ENCODE measurements around the gene CNNM1.
A peak's percentile ranks its signal among the peaks of the same experiment; 100 is the strongest.

The CNNM1 gene

DNA sequence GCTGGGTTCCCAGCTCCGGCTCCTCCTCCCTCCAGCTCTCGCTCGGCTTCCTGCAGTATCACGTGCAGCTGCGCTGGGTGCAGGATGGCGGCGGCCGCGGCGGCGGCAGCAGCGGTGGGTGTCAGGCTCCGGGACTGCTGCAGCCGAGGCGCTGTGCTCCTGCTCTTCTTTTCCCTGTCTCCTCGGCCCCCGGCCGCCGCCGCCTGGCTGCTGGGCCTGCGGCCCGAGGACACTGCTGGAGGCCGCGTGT lies at the start of gene CNNM1:
Gene CNNM1, plus strand, starts transcription at position 53 of the 250 bp plus-strand sequence. Its CDS starts 32 bp downstream, at position 85.
- no peak within 1 kb of the TSS for H3K27ac ChIP-seq

DNA sequence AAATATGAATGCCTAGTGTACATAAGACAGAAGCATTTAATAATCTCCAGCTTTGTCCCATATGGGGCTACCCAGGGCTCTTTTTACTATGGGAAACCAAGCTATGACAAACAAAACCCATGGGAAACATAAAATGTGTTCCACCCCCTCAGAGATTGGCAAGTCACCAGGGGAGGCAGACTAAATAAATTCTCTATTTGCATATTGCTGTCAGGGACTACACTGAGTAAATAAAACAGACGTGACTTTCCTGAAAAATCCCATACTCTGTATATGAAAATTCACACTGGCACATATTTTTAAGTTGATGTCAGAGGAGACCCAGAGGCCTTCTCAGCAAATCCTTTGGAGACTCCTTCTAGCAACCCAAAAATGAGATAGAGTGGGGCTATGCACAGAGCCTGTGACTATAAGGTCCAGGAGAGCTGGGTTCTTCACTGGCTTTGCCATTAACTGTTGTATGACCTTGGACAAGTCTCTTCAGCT lies 49.5 kb upstream of the CNNM1 start:
- H3K27ac ChIP-seq = no peak overlapping the region

More for the DNA sequence above, at the start of gene CNNM1:
- DNase-seq (ENCODE audit: low read depth, low spot score) = no peak

GRCh38 chr10:99280472-99280871 lies 48.7 kb upstream of the CNNM1 start:
- no peak overlapping the region for H3K27ac ChIP-seq
- no peak for DNase-seq (ENCODE audit: low read depth, low spot score)

More for the DNA sequence above, 49.5 kb upstream of the CNNM1 start:
- DNase-seq (ENCODE audit: low read depth, low spot score) = no peak

- no peak for DNase-seq (ENCODE audit: low read depth, low spot score)
- H3K27ac ChIP-seq = no peak overlapping the region
Observed at GRCh38 chr10:99285881-99286280, 43.3 kb upstream of the CNNM1 start.

GRCh38 chr10:99290306-99290705 lies 38.9 kb upstream of the CNNM1 start:
- DNase-seq (ENCODE audit: low read depth, low spot score) = no peak
- no peak overlapping the region for H3K27ac ChIP-seq

DNA sequence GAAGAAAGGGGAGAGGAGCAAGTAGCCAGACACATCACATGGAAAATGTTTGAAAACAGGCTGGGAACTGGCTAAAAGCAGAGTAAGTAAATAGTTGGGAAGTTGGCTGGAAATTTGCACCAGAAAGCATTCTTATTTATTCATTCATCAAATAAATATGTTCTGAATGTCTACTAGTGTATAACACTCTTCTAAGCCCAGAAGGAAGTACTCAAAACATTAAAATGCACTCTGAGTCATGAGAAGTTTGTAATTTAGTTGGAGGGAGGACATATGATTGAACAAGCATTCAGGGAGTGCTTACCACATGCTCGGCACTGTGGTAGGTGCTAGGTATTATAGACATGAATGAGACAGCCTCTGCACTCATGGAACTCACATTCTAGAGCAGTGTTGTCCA lies 37.0 kb upstream of the CNNM1 start:
- DNase-seq (ENCODE audit: low read depth, low spot score) = peak; percentile 66

GRCh38 chr10:99296605-99297004 lies 32.6 kb upstream of the CNNM1 start:
- no peak for DNase-seq (ENCODE audit: low read depth, low spot score)
- H3K27ac ChIP-seq = no peak overlapping the region

More for the DNA sequence above, 37.0 kb upstream of the CNNM1 start:
- peak overlapping the region; percentile 51 for H3K27ac ChIP-seq

DNA sequence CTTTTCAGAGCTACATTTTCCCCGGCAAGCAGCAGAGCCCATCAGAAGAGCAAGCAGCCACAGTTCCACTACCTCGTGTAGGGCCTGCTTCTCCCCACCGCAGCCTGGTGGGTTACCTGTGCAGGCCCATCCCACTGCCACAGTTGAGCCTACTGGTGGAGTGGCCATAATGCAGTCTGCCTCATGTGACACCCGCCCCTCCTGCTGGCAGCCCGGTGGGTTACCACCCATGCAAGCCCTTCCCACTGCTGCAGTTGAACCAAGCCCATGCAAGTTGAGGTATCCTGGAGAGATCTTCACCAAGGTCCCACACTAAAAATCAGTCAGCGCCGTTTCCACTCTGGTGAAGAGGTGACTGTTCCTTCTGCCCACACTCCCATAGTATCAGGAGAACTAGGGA lies 32.1 kb upstream of the CNNM1 start:
- no peak for DNase-seq (ENCODE audit: low read depth, low spot score)
- no peak overlapping the region for H3K27ac ChIP-seq

GRCh38 chr10:99303899-99304861 lies 25.0 kb upstream of the CNNM1 start:
- DNase-seq (ENCODE audit: low read depth, low spot score) = no peak
- no peak overlapping the region for H3K27ac ChIP-seq

GRCh38 chr10:99304862-99305229 lies 24.3 kb upstream of the CNNM1 start:
- no peak for DNase-seq (ENCODE audit: low read depth, low spot score)
- no peak overlapping the region for H3K27ac ChIP-seq

- no peak for DNase-seq (ENCODE audit: low read depth, low spot score)
- H3K27ac ChIP-seq = no peak overlapping the region
Observed at GRCh38 chr10:99312501-99312900, 16.7 kb upstream of the CNNM1 start.

DNA sequence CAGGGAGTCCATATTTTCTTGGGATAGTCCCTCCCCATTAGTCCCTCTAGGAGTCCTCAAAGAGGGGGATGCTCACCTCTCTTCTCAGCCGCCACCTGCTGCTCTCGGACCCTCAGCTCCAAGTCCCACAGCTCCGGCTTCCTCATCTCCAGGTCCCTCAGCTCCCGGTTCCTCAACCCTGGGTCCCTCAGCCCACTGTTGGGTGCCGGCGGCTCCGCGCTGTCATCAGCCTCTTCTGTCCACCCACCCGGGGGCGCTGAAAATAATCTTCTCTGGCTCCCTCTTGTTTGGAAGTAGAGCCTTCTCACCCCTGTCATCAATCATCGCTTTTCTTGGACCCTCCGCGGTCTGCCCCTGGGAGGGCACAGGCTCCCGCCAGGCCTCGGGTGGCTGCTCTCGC lies 13.3 kb upstream of the CNNM1 start:
- no peak overlapping the region for H3K27ac ChIP-seq
- no peak for DNase-seq (ENCODE audit: low read depth, low spot score)

DNA sequence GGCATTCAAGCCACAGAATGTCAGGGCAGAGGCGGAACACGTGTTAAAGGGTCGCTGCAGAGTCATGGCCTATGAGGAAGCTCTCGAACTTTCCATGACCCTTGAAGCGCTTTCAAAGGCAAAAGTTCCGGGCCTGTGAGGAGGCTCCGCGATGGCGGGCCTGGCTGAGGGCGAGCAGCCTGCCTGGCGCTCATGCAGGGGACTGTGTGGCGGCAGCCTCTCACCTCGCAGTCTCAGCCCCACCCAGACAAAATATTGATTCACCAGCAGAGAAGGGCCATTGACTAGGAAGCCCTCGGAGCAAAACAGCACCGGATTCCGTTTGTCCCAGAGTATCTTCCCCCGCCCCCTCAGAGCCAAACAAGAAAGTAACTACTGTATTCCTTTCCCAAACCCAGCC lies 12.8 kb upstream of the CNNM1 start:
- no peak overlapping the region for H3K27ac ChIP-seq
- no peak for DNase-seq (ENCODE audit: low read depth, low spot score)

DNA sequence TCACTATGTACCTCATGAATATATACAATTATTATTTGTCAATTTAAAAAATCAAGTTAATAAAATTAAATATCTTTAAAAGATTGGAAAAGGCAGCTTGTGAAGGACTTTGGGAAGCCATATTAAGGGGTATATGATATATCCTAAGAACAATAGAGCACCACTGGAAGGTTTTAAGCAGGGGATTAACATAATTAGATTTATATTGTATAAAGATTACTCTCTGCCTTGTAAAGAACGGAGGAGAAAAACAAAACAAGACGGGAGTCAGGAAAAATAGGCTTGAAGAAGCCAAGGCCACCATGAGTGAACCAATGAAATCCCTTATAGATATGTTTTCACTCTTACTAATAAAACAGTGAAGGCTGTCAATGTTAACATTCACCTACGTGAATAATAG lies 11.1 kb upstream of the CNNM1 start:
- no peak overlapping the region for H3K27ac ChIP-seq
- no peak for DNase-seq (ENCODE audit: low read depth, low spot score)

- no peak overlapping the region for H3K27ac ChIP-seq
- no peak for DNase-seq (ENCODE audit: low read depth, low spot score)
Observed at GRCh38 chr10:99318475-99318874, 10.7 kb upstream of the CNNM1 start.

GRCh38 chr10:99325281-99325680 lies 3.9 kb upstream of the CNNM1 start:
- H3K27ac ChIP-seq = no peak overlapping the region
- DNase-seq (ENCODE audit: low read depth, low spot score) = no peak

GRCh38 chr10:99326871-99327270 lies 2.3 kb upstream of the CNNM1 start:
- no peak for DNase-seq (ENCODE audit: low read depth, low spot score)
- no peak overlapping the region for H3K27ac ChIP-seq

GRCh38 chr10:99328579-99329303 lies 415 bp upstream of the CNNM1 start:
- no peak overlapping the region for H3K27ac ChIP-seq
- DNase-seq (ENCODE audit: low read depth, low spot score) = no peak

GRCh38 chr10:99329554-99330346 lies 594 bp downstream of the CNNM1 start:
- no peak for DNase-seq (ENCODE audit: low read depth, low spot score)
- H3K27ac ChIP-seq = no peak overlapping the region

GRCh38 chr10:99330347-99330924 lies 1.3 kb downstream of the CNNM1 start:
- no peak overlapping the region for H3K27ac ChIP-seq
- DNase-seq (ENCODE audit: low read depth, low spot score) = no peak
